ENCODE data around the gene SULT2B1.

The SULT2B1 gene

DNA sequence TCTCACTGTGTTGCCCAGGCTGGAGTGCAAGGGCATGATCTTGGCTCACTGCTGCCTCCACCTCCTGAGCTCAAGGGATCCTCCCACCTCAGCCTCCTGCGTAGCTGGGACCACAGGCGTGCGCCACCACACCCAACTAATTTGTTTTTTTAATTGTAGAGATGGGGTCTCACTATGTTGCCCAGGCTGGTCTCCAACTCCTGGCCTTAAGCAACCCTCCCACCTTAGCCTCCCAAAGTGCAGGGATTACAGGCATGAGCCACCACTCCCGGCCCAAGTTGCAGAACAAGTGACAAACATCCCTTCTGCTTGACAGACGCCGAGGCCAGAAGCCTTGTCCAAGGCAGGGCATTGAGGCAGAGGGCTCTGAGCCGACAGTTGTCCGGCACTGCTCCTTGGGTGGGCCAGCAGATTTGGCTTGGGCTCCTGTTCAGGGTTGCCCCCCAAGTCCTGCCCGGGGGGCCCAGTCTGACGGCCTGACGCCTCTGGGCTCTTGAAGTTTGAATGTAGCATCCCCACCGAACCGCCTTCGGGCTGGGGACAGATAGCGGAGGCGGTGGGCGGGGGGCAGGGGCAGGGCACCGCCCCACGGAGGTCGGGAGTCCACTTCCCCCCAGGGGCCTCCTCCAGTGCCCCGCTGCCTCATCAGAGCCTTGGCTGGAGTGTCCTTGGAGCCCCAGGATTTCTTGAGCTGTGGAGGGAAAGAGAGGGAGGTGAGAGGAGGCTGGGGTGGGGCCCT lies 48.9 kb downstream of the SULT2B1 start:
- no peak for DNase-seq (ENCODE audit: low read depth)

- DNase-seq (ENCODE audit: low read depth): no peak
These were observed 51.0 kb downstream of the SULT2B1 start for GRCh38 chr19:48603001-48603400.

DNA sequence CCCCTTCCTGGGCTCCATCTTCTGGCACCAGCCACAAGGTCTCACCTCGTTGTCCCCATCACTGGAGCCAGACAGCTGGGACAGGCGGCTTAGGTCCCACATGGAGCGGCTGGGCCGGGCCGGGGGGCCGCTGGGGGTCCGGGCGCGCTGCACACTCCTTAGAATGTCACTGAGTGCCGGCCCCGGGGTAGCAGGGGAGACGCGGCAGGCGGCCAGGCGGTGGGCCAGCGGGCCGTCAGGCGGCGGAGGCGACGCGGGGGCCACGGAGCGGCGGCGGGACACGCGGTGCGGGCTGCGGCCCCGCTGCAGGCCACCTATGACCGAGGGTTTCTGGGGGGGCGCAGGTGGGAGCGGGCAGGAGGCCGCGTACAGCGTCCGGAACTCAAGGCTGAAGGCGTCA lies 51.5 kb downstream of the SULT2B1 start:
- DNase-seq (ENCODE audit: low read depth): no peak

DNA sequence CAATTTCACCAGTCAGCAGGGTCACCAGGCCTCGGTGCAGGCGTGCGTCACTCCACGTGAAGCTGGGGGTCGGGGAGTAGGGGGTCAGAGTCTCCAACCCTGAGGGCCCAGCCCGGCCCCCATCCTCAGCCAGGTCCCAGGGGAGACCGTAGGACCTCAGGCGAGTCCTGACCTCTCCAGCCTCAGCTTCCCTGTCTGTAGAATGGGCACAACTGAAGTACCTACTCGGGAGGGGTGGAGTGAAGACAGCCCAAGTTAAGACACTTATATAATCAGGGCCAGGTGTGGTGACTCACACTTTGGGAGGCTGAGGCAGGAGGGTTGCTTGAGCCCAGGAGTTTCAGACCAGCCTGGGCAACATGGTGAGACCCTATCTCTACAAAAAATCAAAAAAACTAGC lies 51.9 kb downstream of the SULT2B1 start:
- no peak for DNase-seq (ENCODE audit: low read depth)

GRCh38 chr19:48606463-48607358 lies 54.7 kb downstream of the SULT2B1 start, which contains the start of gene SPACA4:
Gene SPACA4, plus strand, starts transcription at chr19:48606742. Its CDS starts 237 bp downstream, at chr19:48606979.
- DNase-seq (ENCODE audit: low read depth): no peak

DNA sequence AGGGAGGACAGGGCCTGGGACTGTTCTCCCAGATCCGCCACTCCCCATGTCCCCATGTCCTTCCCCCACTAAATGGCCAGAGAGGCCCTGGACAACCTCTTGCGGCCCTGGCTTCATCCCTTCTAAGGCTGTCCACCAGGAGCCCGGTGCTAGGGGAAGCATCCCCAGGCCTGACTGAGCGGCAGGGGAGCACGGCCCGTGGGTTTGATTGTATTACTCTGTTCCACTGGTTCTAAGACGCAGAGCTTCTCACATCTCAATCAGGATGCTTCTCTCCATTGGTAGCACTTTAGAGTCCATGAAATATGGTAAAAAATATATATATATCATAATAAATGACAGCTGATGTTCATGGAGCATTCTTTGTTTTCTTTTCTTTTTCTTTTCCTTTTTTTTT lies 55.4 kb downstream of the SULT2B1 start:
- DNase-seq (ENCODE audit: low read depth): no peak

DNA sequence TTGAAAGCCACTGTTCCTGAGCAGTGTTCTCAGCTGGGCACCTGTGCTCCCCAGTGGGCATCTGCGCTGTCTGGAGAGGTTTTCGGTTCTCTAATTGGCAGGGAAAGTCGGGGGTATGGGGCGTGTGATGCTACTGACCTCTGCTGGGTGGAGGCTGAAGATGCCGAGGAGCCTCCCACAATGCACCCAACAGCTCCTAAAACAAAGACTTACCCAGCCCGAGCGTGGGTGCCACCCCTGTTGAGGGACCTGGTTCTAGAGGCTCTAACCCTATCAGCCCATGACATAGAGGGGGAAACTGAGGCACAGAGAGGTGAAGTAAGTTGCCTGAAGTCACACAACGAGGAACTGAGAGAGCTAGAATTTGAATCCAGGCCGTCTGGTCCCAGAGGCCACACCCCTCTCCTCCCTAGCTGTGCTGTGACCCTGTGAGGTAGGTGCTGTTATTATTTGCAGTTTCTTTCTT lies 56.9 kb downstream of the SULT2B1 start:
- DNase-seq (ENCODE audit: low read depth): peak; percentile 72

DNA sequence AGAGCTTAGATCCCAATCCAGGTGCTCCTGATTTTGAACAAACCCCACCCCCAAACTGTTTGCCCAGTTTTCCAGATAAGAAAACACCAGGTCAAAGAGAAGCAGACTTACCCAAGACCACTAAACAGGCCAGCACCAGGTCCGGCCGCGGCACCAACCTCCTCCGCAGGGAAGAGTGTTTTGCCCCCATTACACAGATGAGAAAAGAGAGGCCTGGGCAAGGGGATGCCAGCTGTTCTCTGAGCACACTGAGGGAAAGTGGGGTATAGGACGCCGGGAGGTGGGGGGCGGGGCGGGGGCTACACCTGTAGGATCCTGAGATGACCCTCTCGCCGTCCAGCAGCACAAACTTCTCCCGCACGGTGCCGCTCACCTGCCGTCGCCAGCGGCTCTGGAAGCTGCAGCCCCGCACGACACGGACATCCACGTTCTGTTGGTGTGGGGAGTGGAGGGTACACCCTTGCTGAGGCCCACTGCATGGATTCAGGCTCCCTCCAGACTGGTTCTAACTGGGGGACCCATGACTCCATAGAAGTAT lies 57.7 kb downstream of the SULT2B1 start:
- DNase-seq (ENCODE audit: low read depth): no peak

- no peak for DNase-seq (ENCODE audit: low read depth)
These were observed 59.9 kb downstream of the SULT2B1 start for GRCh38 chr19:48611872-48612271.

DNA sequence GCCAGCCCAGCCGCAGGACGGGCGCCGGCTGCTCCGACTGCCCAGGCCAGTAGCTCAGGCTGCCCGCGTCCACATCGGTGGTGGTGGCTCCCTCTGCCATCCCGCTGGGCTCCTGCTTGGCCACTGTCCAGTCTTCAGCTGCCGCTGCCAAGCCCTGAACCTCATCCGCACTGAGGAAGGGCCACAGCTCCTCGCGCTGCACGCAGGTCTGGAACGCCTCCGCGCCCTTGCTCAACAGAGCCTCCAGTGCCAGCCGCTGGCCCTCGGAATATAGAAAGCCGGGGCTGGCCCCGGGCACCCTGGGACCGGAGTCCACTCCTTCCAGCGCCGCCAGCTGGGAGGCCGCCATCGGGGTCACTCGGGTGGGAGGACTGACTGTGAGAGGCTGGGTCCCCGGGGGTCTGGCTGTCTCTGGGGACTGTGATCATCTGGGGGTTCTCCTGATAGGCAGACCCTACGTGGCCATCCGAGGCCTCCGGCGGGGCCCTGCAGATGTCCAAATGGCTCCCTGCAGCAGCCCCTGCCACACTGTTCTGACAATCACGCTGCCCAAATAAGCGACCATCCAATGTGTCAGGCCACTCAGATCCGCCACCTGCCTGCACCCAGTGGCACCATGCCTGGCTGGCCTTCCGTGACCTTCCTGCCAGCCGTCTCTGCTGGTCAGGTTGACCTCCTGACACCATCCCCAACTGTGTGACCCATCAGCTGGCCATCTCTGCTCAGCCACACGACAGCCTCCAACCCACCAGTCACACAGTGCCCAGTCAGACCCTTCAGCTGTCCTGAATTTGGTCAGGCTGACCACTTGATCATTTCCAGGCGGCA lies 61.3 kb downstream of the SULT2B1 start:
- no peak for DNase-seq (ENCODE audit: low read depth)

- DNase-seq (ENCODE audit: low read depth): peak; percentile 39
These were observed 62.0 kb downstream of the SULT2B1 start for GRCh38 chr19:48613852-48614435.

DNA sequence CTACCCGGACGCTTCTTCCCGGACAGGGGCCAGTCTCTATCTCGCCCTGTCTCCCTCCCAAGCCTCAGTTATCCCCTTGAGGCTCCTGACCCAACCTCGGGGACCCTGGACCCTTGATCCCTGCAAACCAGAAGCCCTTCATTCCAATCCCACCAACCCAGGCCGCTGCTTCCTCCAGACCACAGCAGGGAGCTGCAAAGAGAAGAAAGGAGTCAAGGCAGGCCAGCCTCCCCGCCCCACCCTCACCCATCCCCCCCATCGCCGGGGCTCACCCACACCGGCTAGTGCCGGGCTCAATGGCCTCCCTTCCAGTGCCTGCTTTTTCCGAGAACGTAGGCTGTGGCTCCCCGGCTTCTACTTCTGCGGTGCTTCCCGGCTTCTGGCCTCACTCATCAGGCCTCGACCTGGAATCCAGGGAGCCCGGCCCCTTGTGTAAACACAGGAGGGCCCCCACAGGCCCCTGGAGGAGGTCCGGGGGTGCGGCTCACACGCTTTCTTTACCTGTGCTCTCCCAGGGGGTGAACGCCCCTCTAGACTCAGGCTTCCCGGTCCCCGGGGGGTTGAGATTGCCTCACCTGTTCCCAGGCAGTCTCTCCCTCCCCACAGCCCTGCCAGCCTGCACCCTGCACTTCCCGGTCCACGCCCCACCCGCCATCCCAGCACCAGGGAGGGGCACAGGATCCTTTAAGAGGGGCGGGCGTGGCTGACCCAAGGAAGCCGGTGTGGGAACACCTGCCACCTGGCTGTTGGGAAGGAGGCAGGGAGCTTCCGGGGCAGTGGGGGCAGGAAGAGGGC lies 62.7 kb downstream of the SULT2B1 start, which contains the start of gene FAM83E:
FAM83E (minus strand) TSS at position 641 of the 795 bp plus-strand sequence. CDS start 1,704 bp downstream, outside the sequence.
- peak; percentile 54 for DNase-seq (ENCODE audit: low read depth)

DNA sequence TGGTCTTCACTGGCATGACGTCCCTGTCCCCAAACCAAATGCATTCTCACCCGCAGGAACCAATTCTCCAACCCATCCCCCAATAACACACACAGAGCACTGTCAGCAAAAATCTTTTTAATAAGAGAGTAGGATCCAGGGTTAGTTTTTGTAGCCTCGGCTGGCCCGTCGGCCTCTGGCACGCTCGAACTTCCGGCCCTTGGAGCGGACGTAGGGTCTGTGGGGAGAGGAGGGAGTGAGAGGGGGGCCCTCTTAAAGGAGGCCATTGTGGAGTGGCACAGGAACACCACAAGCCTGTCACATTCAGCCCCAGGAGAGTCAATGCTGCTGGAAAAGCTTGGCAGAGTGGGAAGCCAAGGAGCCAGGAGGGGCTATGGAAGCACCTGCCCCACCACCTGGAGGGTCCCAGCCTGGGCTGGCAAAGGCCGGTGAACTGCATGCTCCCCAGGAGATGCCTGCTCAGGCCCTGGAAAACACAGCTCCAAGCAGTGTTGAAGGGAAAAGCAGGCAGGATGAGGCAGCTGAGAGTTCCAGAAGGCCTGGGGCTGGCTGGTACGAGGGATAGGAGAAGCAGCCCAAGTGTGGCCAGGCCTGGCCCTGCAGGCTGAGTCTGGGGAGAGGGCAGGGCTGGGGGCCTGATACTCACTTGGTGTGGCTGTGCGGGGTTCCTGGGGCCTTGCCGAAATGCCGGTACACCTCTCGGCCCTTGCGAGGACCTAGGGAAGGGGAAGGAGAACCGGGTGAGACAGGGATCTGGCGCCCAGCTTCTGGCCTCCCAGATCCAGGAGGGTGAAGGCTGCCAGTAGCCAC lies 63.5 kb downstream of the SULT2B1 start:
- DNase-seq (ENCODE audit: low read depth): no peak

- no peak for DNase-seq (ENCODE audit: low read depth)
These were observed 64.1 kb downstream of the SULT2B1 start for GRCh38 chr19:48616041-48616436.

- no peak for DNase-seq (ENCODE audit: low read depth)
These were observed 64.6 kb downstream of the SULT2B1 start for GRCh38 chr19:48616491-48617056.

DNA sequence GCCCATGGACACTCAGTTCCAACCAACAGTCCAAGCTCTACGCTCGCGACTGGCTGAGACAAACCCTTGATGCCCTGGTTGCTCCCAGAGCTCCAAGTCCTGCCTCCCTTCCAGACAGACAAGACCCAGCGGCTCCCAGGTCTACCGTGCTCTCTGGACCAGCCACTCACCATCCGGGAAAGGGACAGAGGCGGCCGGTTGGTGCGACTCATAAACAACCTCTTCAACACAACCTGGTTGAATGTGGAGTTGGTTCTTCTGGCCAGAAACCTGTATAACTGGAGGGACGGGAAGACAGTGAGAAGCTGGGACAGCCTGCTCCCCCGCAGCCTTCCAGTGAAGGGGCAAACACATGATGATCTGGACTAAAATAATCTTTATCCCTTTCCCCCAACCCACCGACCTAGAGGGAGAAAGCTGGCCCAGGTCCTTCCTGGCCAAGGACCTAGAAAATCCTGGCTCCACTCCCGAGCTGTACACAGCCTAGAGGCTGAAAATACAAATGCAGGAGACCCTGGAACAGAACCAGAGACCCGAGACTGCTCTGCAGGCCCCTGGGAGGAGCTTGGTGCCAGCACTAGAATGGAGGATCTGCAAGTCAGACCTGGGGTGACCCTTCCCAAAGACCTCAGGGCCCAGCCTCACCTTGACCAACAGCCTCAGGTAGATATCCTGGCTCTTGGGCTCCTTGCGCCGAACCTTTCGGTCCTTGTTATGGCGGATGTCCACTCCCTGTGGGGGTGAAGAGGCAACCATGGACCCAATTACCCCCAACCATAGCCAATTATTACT lies 65.4 kb downstream of the SULT2B1 start:
- DNase-seq (ENCODE audit: low read depth): peak; percentile 31

DNA sequence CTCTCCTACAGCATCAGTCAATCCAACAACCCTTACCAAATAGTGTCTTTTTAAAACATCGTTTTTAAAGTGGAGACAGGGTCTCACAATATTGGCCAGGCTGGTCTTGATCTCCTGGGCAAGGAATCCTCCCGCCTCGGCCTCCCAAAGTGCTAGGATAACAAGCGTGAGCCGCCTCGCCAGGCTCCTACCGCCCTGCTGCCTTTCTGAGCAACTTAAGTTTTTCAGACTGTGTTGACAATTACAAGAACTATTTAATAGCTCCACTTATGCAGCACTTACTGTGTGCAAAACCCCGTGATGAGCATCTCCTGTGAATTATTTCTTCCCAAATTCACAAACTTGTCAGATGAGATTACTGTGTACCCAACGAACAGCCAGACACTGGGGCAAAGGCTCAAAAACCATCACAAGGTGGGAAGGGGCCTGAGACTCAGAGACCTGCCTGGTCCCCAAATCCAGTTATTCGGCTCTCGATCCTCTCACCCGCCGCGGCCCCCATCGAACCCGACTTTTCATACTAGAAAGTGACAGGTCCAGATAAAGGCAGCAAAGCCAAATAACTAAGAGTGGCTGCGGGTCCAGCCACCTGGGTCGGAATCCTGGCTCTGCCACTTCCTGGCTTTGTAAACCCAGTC lies 66.4 kb downstream of the SULT2B1 start:
- no peak for DNase-seq (ENCODE audit: low read depth)
